OCI-LY7 (cell line): Measurements from ENCODE around the gene MAP1S. TPM values are rescaled to one million over a fixed set of nuclear protein-coding genes. Genes with fewer than 3 reads are reported as not detected.

ENCODE experiments used
- BruUV-seq: library from RNA; stranded (reverse); fragments of 400-500 nt; replicated peaks from 2 replicates; lab custom pipeline; 2021; lab: Mats Ljungman, UMichigan
- CTCF ChIA-PET: fragments of 300-600 bp; sonication (Branson Sonifier 250); formaldehyde crosslinking; loops from one replicate; lab custom pipeline; 2022; ENCODE audit warnings: antibody characterized with exemption; ENCODE audit not compliant: unreplicated experiment; lab: Charles Lee
- POLR2A ChIA-PET: fragments of 300-600 bp; sonication (Branson Sonifier 250); formaldehyde crosslinking; loops from one replicate; lab custom pipeline; 2022; ENCODE audit warnings: antibody characterized with exemption; lab: Charles Lee
- DNase-seq: peaks from one replicate; pipeline ENCODE4 v3.0.0-alpha.2; 2015; ENCODE audit warnings: low spot score
- H2AFZ ChIP-seq: fragments of 200-600 bp; sonication (generic), shearing (Covaris generic); 2 replicates; pipeline ENCODE4 v1.6.1; 2014; ENCODE audit warnings: mild to moderate bottlenecking, antibody characterized with exemption, low read length, moderate library complexity
- H3K27ac ChIP-seq: fragments of 200-600 bp; sonication (generic); 2 replicates; pipeline ENCODE4 v1.5.1; 2014; ENCODE audit warnings: mixed run types, low read depth, mild to moderate bottlenecking, moderate library complexity, low read length, inconsistent platforms; ENCODE audit not compliant: poor library complexity, severe bottlenecking
- H3K36me3 ChIP-seq: fragments of 200-600 bp; sonication (generic); 2 replicates; pipeline ENCODE4 v1.6.1; 2014; ENCODE audit warnings: mild to moderate bottlenecking, antibody characterized with exemption, low read length, moderate library complexity, mixed read lengths; ENCODE audit not compliant: insufficient read depth
- H3K4me1 ChIP-seq: fragments of 200-600 bp; sonication (generic); 2 replicates; pipeline ENCODE4 v1.5.1; 2014; ENCODE audit warnings: mild to moderate bottlenecking, low read length; ENCODE audit not compliant: insufficient read depth, poor library complexity, severe bottlenecking
- H3K4me2 ChIP-seq: fragments of 200-600 bp; sonication (generic); 2 replicates; pipeline ENCODE4 v1.6.1; 2014; ENCODE audit warnings: mild to moderate bottlenecking, low read length
- H3K4me3 ChIP-seq: fragments of 200-600 bp; sonication (generic); 2 replicates; pipeline ENCODE4 v1.5.1; 2014; ENCODE audit warnings: mild to moderate bottlenecking, low read depth, low read length; ENCODE audit not compliant: poor library complexity, severe bottlenecking
- H3K79me2 ChIP-seq: fragments of 200-600 bp; sonication (generic); 2 replicates; pipeline ENCODE4 v1.6.1; 2016; ENCODE audit warnings: low read depth, mild to moderate bottlenecking, low read length, moderate library complexity, mixed read lengths; ENCODE audit not compliant: insufficient read depth
- H3K9me2 ChIP-seq: fragments of 200-600 bp; sonication (generic); 2 replicates; pipeline ENCODE4 v1.6.1; 2016; ENCODE audit warnings: mild to moderate bottlenecking, low read length, mixed read lengths; ENCODE audit not compliant: insufficient read depth
- H3K9me3 ChIP-seq: fragments of 200-600 bp; sonication (generic); 2 replicates; pipeline ENCODE4 v1.6.1; 2014; ENCODE audit warnings: mild to moderate bottlenecking, mixed run types, low read length, mixed read lengths
- H4K20me1 ChIP-seq: fragments of 200-600 bp; sonication (generic); 2 replicates; pipeline ENCODE4 v1.6.1; 2014; ENCODE audit warnings: mild to moderate bottlenecking, antibody characterized with exemption, low read length, moderate library complexity, mixed read lengths; ENCODE audit not compliant: insufficient read depth
- EZH2phosphoT487 ChIP-seq: fragments of 200-600 bp; sonication (generic); IDR thresholded peaks from 2 replicates; pipeline ENCODE4 v1.6.1; 2018; ENCODE audit warnings: low read depth, borderline replicate concordance, mild to moderate bottlenecking, mixed run types, antibody characterized with exemption, low read length, moderate library complexity, mixed read lengths
- intact Hi-C: fragments of 100-400 bp; cut with micrococcal nuclease; formaldehyde crosslinking; loops from one replicate; pipeline ENCODE4 v1.10.0; 2022; ENCODE audit not compliant: unreplicated experiment
- total RNA-seq, 2 experiments: library from RNA; depleted of rRNA in 1 of 2; stranded (reverse); fragments of >200 nt in 1 of 2; shearing (Covaris generic) in 1 of 2; gene quantifications; 2 replicates each; pipeline ENCODE4 v1.2.3, GENCODE V29; 2014 to 2022
- TF ChIP-seq, protein P1 (sequence below): fragments of 200-600 bp; sonication (generic); conservative IDR thresholded peaks from 2 replicates; pipeline ENCODE4 v1.5.1; 2014; ENCODE audit warnings: mild to moderate bottlenecking, antibody characterized with exemption, low read length, moderate library complexity, mixed read lengths

MAP1S gene
- total RNA-seq, 2 experiments from 2014 or later = 31.6 to 53.1 TPM

DNA sequence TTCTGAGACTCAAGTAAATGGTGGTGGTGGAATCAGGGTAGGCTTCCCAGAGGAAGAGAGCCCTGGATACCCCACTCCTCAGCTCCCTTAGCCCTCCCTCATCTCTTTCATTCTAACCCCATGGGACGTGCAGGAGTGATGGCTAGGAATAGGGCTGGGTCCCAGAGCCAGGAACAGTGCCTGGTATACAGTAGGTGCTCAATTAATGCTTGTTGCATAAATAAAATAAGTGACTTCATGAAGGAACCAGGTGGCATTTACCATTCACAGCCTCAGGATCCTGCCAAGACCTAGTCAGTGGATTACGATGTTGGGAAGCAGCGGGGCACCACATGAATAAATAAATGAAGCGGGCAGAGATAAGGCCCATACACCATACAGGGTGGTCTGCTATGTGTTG, 35.0 kb upstream of the MAP1S start:
- DNase-seq = no peak
- no peaks in the 10 kb centered on the region for H3K9me3 ChIP-seq
- TF ChIP-seq, protein P1, sequence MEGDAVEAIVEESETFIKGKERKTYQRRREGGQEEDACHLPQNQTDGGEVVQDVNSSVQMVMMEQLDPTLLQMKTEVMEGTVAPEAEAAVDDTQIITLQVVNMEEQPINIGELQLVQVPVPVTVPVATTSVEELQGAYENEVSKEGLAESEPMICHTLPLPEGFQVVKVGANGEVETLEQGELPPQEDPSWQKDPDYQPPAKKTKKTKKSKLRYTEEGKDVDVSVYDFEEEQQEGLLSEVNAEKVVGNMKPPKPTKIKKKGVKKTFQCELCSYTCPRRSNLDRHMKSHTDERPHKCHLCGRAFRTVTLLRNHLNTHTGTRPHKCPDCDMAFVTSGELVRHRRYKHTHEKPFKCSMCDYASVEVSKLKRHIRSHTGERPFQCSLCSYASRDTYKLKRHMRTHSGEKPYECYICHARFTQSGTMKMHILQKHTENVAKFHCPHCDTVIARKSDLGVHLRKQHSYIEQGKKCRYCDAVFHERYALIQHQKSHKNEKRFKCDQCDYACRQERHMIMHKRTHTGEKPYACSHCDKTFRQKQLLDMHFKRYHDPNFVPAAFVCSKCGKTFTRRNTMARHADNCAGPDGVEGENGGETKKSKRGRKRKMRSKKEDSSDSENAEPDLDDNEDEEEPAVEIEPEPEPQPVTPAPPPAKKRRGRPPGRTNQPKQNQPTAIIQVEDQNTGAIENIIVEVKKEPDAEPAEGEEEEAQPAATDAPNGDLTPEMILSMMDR = no peak
- TF ChIP-seq EZH2phosphoT487 = no peak
- H2AFZ ChIP-seq = no peak overlapping the region
- ChIA-PET POLR2A (no interaction called here), CTCF (no interaction called here)
- no peak overlapping the region for H3K4me2 ChIP-seq
- H3K9me2 ChIP-seq = no peaks in the 10 kb centered on the region
- intact Hi-C loops = no loop called here
- no peak overlapping the region for H3K4me3 ChIP-seq
- H4K20me1 ChIP-seq = no peaks in the 10 kb centered on the region
- no peaks in the 10 kb centered on the region for H3K4me1 ChIP-seq
- no peaks in the 10 kb centered on the region for H3K79me2 ChIP-seq
- no peaks in the 10 kb centered on the region for H3K36me3 ChIP-seq
- BruUV-seq = no TSS peak
- H3K27ac ChIP-seq = no peak overlapping the region

DNA sequence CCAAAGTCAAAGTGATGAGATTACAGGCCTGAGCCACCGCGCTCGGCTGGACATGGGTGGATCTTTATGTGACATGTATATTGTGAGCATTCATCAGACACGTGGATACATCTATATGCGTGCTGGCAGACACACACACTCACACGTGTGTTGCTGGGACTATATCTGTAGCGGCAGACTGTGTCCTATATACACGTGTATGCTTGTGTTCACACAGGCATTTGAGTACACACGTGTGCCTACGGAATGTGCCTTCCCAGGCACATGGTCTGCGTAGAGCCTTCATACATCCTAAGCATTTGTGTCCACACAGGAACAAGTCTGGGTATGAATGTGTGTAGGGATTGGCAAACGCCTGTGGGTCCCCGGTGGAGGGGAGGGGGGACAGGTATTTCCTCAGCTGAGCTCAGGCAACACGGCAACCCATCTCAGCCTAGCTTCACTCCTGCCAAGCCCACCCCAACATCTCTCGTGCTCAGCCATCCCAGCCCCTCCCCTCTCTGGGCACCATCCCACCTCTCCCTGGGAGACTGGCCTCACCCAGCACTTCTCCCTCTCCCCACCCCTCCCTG, 33.7 kb upstream of the MAP1S start:
- H2AFZ ChIP-seq = no peak overlapping the region
- no peaks in the 10 kb centered on the region for H3K79me2 ChIP-seq
- H3K4me2 ChIP-seq = no peak overlapping the region
- intact Hi-C loops = no loop called here
- no peaks in the 10 kb centered on the region for H3K9me3 ChIP-seq
- no peaks in the 10 kb centered on the region for H4K20me1 ChIP-seq
- TF ChIP-seq, protein P1 = no peak
- TF ChIP-seq EZH2phosphoT487 = no peak
- no peak overlapping the region for H3K27ac ChIP-seq
- H3K9me2 ChIP-seq = no peaks in the 10 kb centered on the region
- DNase-seq = no peak
- CTCF ChIA-PET = no interaction called here
- no TSS peak for BruUV-seq
- no peaks in the 10 kb centered on the region for H3K36me3 ChIP-seq
- no peak overlapping the region for H3K4me3 ChIP-seq
- POLR2A ChIA-PET = no interaction called here
- H3K4me1 ChIP-seq = no peaks in the 10 kb centered on the region

DNA sequence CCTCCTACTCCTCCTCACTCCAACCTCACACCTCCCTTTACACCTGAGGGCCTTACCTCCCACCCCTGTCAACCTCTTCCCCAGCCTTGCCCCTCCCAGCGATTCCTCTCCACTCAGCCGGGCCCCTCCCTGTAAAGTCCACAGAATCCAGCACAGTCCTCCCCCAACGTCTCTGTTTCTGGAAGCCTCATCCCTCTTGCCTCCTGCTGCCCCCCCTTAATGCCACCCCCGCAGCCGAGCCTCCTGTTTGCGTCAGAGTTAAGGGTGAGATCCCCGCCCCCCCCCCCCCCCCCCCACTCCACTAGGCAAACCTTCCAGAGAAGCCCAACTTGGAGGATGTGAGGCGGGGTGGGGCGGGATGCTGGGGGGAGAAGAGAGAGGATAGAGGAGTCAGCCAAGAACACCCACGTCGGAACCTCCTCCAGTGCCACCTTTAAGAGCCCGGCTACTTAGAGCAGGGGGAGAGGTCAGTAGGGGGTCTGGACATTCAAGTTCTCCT, 33.2 kb upstream of the MAP1S start:
- Histone ChIP-seq H4K20me1 (no peaks in the 10 kb centered on the region), H2AFZ (no peak overlapping the region), H3K36me3 (no peaks in the 10 kb centered on the region), H3K79me2 (no peaks in the 10 kb centered on the region), H3K27ac (no peak overlapping the region), H3K4me1 (no peaks in the 10 kb centered on the region), H3K4me3 (no peak overlapping the region), H3K9me3 (no peaks in the 10 kb centered on the region), H3K4me2 (no peak overlapping the region), H3K9me2 (no peaks in the 10 kb centered on the region)
- intact Hi-C loops = no loop called here
- ChIA-PET CTCF (interaction anchor here (0.7 kb wide), 1 partner anchor 27 kb away, joined by 3 read pairs; no protein-coding TSS in a partner anchor), POLR2A (interaction anchor here (0.5 kb wide), 1 partner anchor 112 kb away, joined by 4 read pairs; no protein-coding TSS in a partner anchor)
- BruUV-seq = no TSS peak
- no peak for DNase-seq
- TF ChIP-seq, protein P1 = no peak
- TF ChIP-seq EZH2phosphoT487 = no peak
